Fibroblast of lung (primary cell): ENCODE results near the gene STK10.

Experiments
- CTCF ChIP-seq, 2 donors: IDR thresholded peaks in 1 of 2; conservative IDR thresholded peaks in 1 of 2; 1 replicate in 1 of 2; 2 replicates in 1 of 2; pipeline ENCODE4 v1.5.1; 2011 to 2012; ENCODE audit warnings: low read length in 2 of 2, control low read depth in 1 of 2, inconsistent platforms in 1 of 2, low read depth in 1 of 2, mild to moderate bottlenecking in 1 of 2
- EZH2 ChIP-seq: IDR thresholded peaks from 2 replicates; pipeline ENCODE4 v1.5.1; 2012; ENCODE audit warnings: low read length, control low read depth, mild to moderate bottlenecking; ENCODE audit errors: missing control alignments

- peak; percentile 29 to 38 for TF ChIP-seq CTCF (conservative IDR thresholded peaks at IDR 0.05 in 1 of 2, IDR thresholded peaks at IDR 0.05 in 1 of 2; ENCODE audit: low read depth in 1 of 2, low read length in 2 of 2)
- no peak for TF ChIP-seq EZH2
Measured at GRCh38 chr5:172052450-172053236, 135.4 kb downstream of the STK10 start.
